Measurements from ENCODE around the gene WHRN.
A peak's percentile ranks its signal among the peaks of the same experiment; 100 is the strongest.

The WHRN gene

GRCh38 chr9:114446036-114446435 is 59.2 kb downstream of the WHRN start:
- DNase-seq, result no peak

- DNase-seq, result no peak
Measured at GRCh38 chr9:114445616-114446015, 59.7 kb downstream of the WHRN start.

GRCh38 chr9:114442022-114442421 is 63.3 kb downstream of the WHRN start:
- no peak for DNase-seq

GRCh38 chr9:114437401-114437893 is 67.8 kb downstream of the WHRN start:
- DNase-seq, result no peak

GRCh38 chr9:114434878-114435311 is 70.4 kb downstream of the WHRN start:
- DNase-seq, result peak; percentile 6

- DNase-seq, result no peak
Measured at GRCh38 chr9:114433720-114434255, 71.5 kb downstream of the WHRN start.

- no peak for DNase-seq
Measured at GRCh38 chr9:114433086-114433485, 72.2 kb downstream of the WHRN start.

GRCh38 chr9:114432323-114433067 is 72.8 kb downstream of the WHRN start:
- no peak for DNase-seq

- DNase-seq, result no peak
Measured at GRCh38 chr9:114431770-114432169, 73.5 kb downstream of the WHRN start.

- no peak for DNase-seq
Measured at GRCh38 chr9:114431003-114431402, 74.3 kb downstream of the WHRN start.

- no peak for DNase-seq
Measured at GRCh38 chr9:114430457-114430856, 74.8 kb downstream of the WHRN start.

- no peak for DNase-seq
Measured at GRCh38 chr9:114429488-114429887, 75.8 kb downstream of the WHRN start.

GRCh38 chr9:114428466-114428865 is 76.8 kb downstream of the WHRN start:
- DNase-seq, result no peak

- no peak for DNase-seq
Measured at GRCh38 chr9:114427644-114428043, 77.6 kb downstream of the WHRN start.

GRCh38 chr9:114426046-114426948 is 79.0 kb downstream of the WHRN start:
- DNase-seq, result no peak

- no peak for DNase-seq
Measured at GRCh38 chr9:114425126-114425525, 80.1 kb downstream of the WHRN start.

- no peak for DNase-seq
Measured at GRCh38 chr9:114424126-114424525, 81.1 kb downstream of the WHRN start.

GRCh38 chr9:114423181-114423580 is 82.1 kb downstream of the WHRN start:
- DNase-seq, result no peak

GRCh38 chr9:114421147-114421546 is 84.1 kb downstream of the WHRN start:
- no peak for DNase-seq

- DNase-seq, result no peak
Measured at GRCh38 chr9:114419796-114420195, 85.5 kb downstream of the WHRN start.

- DNase-seq, result no peak
Measured at GRCh38 chr9:114418053-114418452, 87.2 kb downstream of the WHRN start.

GRCh38 chr9:114417511-114417910 is 87.8 kb downstream of the WHRN start:
- DNase-seq, result no peak

- DNase-seq, result no peak
Measured at GRCh38 chr9:114416906-114417305, 88.4 kb downstream of the WHRN start.

- no peak for DNase-seq
Measured at GRCh38 chr9:114416290-114416689, 89.0 kb downstream of the WHRN start.

All from central memory CD4-positive, alpha-beta T cell (primary cell).